HG02763 (cell line): Measurements from ENCODE around the gene MAPK1IP1L.

Experiments
- ATAC-seq: cut with Tn5 transposase; IDR thresholded peaks from one replicate; pipeline ENCODE4 v1.9.1; 2021; ENCODE audit warnings: mild to moderate bottlenecking, moderate library complexity; ENCODE audit not compliant: unreplicated experiment

MAPK1IP1L gene

DNA sequence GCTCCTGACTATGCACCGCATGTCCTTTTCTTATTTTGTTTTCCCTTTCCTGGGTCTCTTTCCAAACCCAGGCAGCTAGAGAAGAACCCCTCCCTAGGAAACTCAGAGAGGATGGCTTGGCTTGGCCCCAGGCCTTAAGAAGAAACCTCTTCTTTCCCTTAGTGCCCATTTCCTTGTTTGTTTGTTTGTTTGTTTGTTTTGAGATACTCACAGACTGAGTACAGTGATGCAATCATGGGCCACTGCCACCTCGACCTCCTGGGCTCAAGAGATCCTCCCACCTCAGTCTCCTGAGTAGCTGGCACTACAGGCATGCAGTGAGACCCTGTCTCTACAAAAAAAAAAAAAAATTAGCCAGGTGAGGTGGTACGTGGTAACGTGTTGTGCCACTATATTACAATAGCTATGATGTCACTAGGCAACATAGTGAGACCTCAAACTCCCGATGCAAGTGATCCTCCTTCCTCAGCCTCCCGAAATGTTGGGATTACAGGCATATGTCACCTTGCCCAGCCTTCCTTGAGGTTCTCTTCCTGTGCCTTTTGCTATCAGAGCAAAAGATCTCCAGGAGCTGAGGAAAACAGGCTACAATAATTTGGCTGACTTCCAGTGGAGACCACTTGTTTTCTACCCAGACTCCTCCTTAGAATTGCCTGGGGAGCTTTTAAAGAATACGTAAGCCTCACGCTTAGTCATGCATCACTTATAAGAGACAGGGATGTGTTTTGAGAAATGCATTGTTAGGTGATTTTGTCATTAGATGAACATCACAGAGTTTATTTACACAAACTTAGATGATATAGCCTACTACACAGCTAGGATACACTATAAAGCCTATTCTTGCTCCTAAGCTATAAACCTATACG lies 43.1 kb downstream of the MAPK1IP1L start:
- no peak for ATAC-seq

DNA sequence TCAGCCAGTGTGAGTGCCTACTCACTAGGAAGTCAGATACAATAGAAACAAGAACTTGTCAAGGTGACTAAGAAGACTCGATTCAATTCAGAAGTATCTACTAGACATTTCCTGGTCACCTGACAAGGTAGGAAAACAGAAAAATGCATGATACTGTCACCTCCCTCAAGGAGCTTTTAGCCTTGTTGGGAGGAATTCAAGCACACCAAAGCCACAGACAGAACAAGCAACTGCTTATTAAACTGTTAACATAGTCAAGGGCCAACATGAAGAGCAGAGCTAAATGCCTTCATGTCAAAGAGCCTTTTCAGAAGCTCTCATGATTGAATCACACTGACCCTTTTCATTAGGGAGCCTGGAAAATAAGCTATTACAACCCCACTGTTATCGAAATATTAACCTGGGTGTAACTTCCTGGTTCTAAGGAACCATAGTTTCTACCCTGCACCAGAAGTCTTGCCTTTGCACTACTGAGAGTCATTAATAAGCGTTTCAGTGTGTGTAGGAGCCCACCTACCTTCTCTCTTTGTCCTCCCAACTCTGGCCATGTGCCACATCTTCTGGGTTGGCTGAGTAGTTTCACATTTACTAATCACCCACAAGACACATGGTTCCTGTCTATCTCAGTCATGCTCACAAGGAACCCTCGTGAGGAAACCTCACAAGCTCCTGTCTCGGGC lies 46.6 kb downstream of the MAPK1IP1L start:
- ATAC-seq, result peak; percentile 56

DNA sequence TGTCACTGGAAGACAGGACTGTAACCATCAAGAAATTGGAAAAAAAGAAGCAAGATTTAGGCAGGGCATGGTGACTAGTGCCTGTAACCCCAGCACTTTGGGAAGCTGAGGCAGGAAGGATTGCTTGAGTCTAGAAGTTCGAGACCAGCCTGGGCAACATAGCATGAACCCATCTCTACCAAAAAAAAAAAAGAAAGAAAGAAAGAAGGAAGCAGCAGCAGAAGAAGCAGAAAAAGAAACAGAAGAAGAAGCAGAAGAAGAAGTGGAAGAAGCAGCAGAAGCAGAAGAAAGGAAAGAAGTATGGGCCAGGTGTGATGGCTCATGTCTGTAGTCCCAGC lies 47.1 kb downstream of the MAPK1IP1L start:
- no peak for ATAC-seq

DNA sequence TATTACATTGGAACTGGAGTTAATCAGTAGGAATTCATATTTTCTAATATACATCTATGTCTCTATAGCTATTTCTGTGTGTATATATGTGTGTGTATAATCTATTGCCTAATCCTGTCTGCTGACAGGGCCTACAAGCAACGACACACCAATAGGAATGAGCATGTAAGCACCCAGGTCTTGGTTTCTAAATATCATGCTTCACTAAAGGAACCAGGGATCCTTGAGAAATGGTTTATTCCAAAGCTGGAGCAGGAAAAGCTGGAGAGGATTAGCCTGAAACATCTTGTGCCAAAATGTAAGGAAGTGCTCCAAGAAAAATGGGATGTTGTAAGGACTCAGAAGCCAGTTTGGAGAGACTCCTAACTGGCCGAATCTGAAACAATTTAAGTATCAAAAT lies 48.3 kb downstream of the MAPK1IP1L start:
- no peak for ATAC-seq

DNA sequence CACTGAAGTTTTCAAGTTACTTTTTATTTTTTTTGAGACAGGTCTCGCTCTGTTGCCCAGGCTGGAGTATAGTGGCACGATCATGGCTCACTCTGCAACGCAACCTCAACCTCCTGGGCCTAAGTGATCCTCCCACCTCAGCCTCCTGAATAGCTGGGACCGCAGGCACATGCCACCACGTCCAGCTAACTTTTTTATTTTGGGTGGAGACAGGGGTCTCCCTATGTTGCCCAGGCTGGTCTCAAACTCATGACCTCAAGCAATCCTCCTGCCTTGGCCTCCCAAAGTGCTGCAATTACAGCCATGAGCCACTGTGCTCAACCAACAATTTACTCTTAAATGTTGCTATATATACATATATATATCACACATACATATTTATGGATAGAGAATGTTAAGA lies 50.3 kb downstream of the MAPK1IP1L start:
- no peak for ATAC-seq

DNA sequence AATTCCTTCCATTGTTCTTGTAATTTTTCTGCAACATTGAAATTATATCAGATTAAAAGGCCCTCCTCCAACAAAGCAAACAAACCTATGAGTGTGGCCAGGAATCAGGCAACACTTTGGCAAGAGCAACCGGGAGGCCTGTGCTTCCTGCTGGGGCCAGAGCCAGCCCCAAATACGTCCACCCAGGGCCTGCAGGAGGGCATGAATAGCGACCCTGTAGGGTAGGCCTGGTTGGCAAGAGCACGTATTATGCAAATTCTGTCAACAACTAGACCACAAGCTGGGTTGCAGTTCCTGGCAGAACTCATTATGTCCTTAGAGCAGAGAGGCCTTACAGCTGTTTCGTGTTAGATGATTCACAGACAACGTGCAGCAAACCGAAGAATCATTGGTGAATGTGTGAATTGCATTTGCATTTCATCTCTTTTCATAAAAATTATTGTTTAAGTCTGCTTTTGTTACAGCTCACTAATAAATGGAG lies 50.7 kb downstream of the MAPK1IP1L start:
- peak; percentile 66 for ATAC-seq

DNA sequence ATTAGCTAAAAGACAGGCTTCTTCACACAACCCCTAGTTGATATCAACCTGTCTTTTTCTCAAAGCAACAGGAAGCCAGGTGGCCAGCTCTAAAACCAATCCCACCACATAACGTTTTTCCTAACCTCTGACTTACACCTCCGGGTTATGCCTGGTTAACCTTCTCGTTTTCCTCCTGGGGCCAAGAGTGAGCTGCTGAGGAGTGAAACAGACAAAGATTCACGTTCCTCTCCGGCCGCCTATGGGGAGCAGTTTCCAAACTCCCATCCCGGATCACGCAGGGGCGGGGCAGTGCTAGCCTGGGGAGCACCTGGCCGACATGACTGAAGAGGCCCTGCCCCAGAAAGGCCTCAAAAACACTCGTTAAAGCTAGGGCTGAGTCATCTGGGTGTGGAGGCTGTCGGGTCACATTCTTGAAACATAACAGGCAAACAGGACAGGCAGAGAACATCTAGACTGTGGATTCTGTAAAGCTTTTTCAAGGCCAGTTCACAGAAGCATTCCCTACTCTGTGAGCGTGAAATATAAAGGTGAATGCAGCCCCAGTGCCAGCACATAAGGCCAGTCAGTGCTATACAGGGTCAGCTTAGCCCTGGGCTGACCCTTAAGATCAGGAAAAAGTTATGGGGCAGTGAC lies 51.7 kb downstream of the MAPK1IP1L start:
- ATAC-seq, result peak; percentile 39

DNA sequence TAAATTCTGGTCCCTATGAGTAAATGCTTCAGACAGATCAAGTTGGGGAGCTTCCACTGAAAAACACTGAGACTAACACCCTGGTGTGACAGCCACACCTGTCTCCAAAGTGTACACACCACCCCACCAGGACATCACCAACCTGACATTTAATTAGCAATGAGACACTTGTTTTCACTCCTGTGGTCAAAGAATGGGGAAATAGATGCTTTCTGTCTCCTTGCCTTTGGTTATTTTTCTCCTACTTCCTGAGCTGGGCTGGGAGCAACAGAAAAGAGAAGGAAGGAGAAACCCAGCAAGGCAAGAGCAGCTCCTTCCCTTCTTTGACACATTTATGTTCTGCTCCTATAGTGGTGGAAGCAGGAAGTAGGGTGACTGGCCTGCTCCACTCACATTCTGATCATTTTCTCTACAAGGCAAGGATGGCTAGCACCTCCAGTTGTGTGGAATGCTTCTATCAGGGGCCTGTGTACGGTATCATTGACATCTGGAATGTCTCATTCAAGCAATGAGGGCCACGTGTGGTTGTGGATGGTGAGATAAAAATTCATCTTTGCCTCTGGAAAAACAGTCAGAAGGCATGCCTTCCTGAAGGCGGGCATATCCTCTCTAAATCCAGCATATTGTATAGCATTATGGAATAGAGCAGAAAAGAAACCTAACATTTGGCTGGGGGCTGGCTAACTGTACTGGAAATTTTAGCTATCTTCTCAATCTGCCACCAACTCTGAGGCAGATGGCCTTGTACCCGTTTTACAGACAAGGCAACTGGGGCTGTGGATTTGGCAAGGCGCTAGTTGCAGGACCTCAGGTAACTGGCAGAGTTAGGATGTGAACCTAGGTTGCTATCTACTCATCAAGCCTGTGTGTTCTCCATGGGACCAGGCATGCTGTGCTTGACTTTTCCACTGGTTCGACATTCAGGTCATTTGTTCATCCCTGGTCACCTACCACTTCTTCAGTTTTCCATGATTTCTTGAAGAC lies 52.8 kb downstream of the MAPK1IP1L start:
- ATAC-seq, result no peak

DNA sequence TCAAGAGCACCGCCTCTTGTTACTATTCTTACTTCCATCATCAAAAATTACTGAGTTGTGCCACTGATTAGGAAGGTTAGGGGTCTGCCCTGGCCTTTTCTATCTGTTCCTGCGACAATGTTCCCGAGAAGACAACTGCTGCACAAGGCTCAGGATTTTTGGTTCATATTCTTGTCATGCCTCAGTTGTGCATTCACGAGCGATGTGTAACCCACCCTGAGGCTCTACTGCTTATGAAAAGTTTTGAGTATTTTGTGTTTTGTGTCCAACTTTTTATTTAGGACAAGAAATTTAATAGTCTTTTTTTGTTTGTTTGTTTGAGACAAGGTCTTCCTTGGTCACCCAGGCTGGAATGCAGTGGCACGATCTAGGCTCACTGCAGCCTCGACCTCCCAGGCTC lies 54.5 kb downstream of the MAPK1IP1L start:
- no peak for ATAC-seq

DNA sequence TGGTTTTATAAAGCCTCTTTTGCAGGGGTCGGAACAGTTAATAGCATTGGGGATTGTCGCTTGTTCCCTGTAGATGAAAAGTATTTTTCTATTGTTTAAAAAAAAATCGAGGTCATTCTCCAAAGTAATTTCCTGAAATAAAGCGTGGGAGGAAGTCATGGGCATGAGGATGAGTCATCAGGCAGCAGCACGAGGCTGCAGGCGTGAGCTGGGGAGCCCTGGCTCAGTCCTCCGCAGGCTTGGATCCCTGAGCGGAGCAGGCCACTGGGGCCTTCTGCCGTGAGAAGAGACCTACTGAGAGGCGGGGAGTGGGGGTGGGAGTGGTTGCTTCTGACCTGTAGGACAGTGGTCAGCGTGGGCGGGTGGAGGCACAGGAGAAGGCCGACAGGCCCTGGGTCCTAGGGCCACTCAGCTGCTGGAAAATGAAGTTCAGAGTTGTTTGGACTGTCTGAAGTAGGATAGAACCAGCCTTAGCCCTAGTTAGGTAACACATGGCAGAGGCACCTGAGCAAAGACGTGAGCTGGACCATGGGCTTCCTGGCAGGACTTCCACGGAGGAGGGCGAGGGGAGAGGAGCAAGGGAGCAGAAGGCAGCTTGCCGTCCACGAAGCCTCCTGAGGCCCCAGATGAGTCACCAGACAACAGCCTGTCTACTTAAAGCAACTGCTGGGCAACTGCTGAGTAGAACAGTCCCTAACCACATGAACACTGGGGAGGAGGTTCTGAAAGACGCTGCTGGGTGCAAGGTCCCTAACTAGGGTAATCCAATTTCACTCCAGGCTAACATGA lies 56.5 kb downstream of the MAPK1IP1L start:
- no peak for ATAC-seq

DNA sequence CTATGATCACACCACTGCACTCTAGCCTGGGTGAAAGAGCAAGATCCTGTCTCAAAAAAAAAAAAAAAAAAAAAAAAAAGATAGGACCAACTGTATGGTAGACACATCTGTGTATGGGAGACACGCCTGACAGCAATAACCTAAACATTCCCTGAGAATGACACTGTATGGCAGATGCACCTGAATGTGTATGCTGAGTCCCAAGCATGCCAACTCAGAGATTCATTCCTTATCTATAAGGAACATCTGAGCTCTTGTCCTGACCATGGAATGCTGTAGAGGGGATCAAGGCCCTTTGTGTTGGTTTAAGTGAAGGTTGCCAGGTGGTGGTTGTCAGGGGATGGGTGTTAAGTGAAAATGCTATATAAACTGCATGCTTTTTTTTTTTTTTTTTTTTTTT lies 58.4 kb downstream of the MAPK1IP1L start:
- no peak for ATAC-seq

DNA sequence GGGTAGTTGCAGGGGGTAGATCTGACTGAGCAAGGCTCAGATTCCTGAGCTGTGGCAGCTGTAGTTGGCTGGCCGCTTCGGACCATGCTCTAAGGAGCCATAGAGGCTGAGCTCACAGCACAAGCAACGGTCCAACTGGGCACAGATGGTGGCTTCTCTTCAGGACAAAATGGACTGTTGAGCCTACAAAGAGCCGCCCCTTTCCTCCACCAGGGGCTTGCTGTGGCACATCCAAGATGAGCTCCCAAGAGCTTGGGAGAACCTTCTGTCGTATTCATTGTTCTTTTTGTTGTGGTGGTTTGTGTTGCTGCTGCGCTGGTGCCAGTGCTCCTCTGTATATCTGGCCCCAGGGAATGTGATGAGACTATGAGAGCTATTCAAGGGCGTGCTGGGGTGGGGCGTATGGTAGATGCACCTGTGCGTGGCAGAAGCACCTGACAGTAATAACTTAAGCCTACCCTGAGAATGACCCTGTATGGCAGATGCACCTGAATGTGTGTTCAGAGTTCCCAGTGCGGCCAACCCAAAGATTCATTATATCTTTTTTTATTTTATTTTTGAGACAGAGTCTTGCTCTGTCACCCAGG lies 59.8 kb downstream of the MAPK1IP1L start:
- ATAC-seq, result no peak

DNA sequence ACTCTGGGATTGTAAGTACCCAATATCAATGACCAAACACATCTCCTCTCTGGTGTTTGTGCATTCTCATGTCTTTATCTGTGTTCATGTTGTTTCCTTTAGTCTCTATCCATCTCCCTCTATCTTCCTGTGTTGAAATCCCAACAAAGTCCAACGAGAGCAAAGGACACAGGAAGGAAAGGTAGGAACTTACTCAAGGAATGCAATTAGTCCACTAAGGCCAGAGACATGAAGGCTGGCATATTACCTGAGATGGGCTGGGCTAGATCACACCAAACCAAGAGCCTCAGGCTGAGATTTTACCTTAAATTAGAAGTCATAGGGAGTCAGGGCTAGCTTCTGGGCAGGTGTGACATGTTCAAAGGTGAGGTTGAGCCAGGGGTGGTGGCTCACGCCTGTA lies 63.3 kb downstream of the MAPK1IP1L start:
- ATAC-seq, result no peak

DNA sequence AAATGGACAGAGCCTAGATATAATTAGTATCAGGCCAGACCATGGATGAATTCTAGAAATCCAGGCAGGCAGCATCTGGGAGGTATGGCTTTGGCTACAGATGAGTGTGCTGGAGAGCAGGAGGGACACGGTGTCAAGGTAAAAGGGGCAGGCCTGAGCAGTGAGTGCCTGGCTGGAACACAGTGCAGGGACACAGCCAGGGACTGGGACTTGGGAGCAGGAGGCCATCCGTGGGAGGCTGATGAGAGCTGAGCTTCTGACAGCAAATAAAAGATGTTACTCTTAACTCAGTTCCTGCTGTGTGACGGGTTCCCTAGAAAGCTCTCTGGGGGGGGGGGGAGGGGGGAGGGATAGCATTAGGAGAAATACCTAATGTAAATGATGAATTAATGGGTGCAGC lies 64.0 kb downstream of the MAPK1IP1L start:
- ATAC-seq, result no peak

DNA sequence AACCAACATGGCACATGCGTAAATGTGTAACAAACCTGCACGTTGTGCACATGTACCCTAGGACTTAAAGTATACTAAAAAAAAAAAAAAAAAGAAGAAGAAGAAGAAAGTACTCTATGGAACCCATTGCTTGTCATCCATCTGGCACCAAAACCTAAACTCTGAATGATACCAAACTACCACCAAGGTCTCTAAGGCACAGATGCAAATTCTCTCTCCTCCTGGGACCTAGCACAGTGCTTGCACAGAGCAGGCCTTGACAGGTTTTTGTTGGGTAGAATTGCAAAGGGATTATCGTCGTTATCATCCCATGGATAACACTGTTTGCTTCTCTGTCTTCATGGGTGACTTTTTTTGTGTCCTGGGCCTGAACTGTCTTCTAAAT lies 64.4 kb downstream of the MAPK1IP1L start:
- ATAC-seq, result no peak

DNA sequence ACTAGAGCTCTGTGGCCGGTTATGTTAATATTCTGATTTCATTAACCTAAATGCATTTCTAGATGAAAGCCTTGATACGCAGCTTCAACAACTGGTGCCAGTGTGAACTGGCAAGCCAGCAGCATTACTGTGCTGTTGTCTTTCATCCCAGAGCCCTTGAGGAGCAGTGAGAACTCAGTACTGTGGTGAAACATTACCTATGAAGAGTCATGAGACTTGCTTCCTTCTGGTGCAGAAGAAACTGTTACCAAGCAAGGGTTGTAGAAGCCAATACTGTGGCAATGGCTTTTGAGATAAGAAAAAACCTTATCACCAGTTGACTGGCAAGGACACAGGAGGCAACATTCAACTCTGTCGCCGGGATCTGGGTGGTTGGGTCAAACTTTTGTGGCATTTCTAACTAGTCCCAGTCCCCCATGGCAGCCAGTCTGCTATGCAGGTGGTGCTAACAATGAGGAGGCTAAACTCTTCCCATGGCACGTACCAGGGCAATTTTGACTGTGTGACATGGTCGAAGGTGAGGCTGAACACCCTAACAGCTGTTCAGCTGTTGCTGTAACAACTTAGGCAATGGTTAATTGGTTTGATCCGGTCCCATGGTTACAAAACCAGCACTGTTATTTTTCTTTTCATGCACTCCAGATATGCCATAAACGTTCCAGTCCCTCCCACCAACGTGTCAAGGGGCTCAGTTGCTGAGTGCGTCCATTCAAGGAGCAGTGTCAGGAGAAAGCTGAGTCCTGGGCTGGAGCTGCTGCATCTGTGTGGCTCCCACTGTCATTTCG lies 65.0 kb downstream of the MAPK1IP1L start:
- ATAC-seq, result no peak

DNA sequence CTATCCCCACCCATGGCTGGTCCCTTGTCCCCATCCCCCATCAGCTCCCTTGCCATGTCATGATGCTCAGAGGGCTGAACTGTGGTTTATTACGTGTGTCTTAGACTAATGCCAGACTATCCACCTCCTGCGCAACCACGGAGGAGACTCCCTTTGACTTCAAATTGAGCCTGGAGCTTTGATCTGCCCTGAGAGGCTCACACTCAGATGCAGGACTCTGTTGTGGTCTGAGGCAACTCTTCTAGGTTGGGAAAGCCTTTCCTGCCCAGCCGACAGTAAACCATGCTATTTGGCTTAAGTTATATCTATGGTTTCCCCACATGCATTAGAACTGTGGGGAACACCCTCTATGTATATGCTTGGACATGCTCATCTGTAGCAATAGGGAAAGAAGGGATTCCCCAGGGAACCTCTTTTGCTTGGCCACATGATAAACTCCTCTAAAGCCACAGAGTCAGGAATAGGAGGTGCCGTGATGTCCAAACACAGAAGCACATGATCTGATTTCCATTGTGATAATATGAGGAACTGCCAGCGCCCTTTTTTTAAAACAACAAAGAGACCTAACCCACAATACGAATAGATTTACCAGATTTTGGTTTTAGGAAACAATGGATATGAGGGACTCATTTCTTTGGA lies 66.5 kb downstream of the MAPK1IP1L start:
- no peak for ATAC-seq

DNA sequence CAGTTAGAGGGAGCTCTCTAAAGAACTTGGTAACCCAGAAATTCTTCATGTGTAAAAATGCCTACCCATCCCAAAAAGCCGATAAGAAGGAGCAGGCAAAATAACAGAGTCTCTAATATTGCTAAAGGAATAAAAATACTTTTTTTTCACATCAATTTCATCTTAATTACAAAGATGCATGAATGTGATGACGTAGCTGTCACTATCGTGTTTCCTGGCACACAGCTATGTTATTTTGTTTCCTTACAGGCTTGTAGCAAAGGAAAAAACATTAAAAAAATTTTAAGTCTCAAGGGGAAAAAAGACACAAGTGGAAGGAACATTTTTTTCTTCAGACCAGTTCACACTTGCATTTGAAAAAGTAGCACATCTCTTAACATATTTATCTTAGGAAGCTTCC lies 67.3 kb downstream of the MAPK1IP1L start:
- no peak for ATAC-seq
